Neural progenitor cell (in vitro differentiated cells): ENCODE results near the gene MINDY4. TPM values are rescaled to one million over a fixed set of nuclear protein-coding genes. Genes with fewer than 3 reads are reported as not detected.
A peak's percentile ranks its signal among the peaks of the same experiment; 100 is the strongest.

Experiments used
- DNase-seq: peaks from one replicate; pipeline ENCODE4 v3.0.0-alpha.2; 2016; ENCODE audit warnings: low spot score
- H2AFZ ChIP-seq: fragments of 200-600 bp; sonication (generic); replicated peaks from 2 replicates; pipeline ENCODE4 v1.6.1; 2016; ENCODE audit warnings: antibody characterized with exemption
- H3F3A ChIP-seq: fragments of 200-600 bp; sonication (generic); 2 replicates; pipeline ENCODE4 v1.6.1; 2016; ENCODE audit warnings: antibody characterized with exemption, low read depth
- H3K27ac ChIP-seq: fragments of 200-600 bp; sonication (generic); 2 replicates; pipeline ENCODE4 v1.5.1; 2016; ENCODE audit warnings: mild to moderate bottlenecking
- H3K27me3 ChIP-seq: fragments of 200-600 bp; sonication (generic); 2 replicates; pipeline ENCODE4 v1.6.1; 2016; ENCODE audit warnings: mild to moderate bottlenecking, moderate library complexity
- H3K36me3 ChIP-seq: fragments of 200-600 bp; sonication (generic); 2 replicates; pipeline ENCODE4 v1.5.1; 2016
- H3K4me1 ChIP-seq: fragments of 200-600 bp; sonication (generic); 2 replicates; pipeline ENCODE4 v1.6.1; 2016; ENCODE audit warnings: mixed run types
- H3K4me2 ChIP-seq: fragments of 200-600 bp; sonication (generic); 2 replicates; pipeline ENCODE4 v1.6.1; 2016
- H3K4me3 ChIP-seq: fragments of 200-600 bp; sonication (generic); 2 replicates; pipeline ENCODE4 v1.5.1; 2016
- H3K79me2 ChIP-seq: fragments of 200-600 bp; sonication (generic); 2 replicates; pipeline ENCODE4 v1.6.1; 2016; ENCODE audit warnings: low read depth
- H3K9ac ChIP-seq: fragments of 200-600 bp; sonication (generic); 2 replicates; pipeline ENCODE4 v1.6.1; 2016
- H3K9me3 ChIP-seq: fragments of 200-600 bp; sonication (generic); 2 replicates; pipeline ENCODE4 v1.5.1; 2016; ENCODE audit warnings: low read depth
- H4K20me1 ChIP-seq: fragments of 200-600 bp; sonication (generic); 2 replicates; pipeline ENCODE4 v1.6.1; 2016; ENCODE audit warnings: low read depth
- H3K27ac Mint-ChIP-seq: 3 replicates; pipeline ENCODE4 v1.8.0; 2021; ENCODE audit warnings: mixed read lengths
- H3K27me3 Mint-ChIP-seq: 2 replicates; pipeline ENCODE4 v1.8.0; 2022; ENCODE audit warnings: low read depth, mild to moderate bottlenecking, inconsistent platforms, moderate library complexity, mixed read lengths; ENCODE audit not compliant: insufficient read depth
- H3K36me3 Mint-ChIP-seq: 3 replicates; pipeline ENCODE4 v1.8.0; 2021; ENCODE audit warnings: mixed read lengths
- H3K4me1 Mint-ChIP-seq: 3 replicates; pipeline ENCODE4 v1.8.0; 2021; ENCODE audit warnings: mixed read lengths
- H3K4me3 Mint-ChIP-seq: 3 replicates; pipeline ENCODE4 v1.8.0; 2021; ENCODE audit warnings: mild to moderate bottlenecking, moderate library complexity, mixed read lengths
- H3K9me3 Mint-ChIP-seq: 3 replicates; pipeline ENCODE4 v1.8.0; 2020; ENCODE audit warnings: mixed read lengths
- EZH2 ChIP-seq: fragments of 200-600 bp; sonication (generic); IDR thresholded peaks from 2 replicates; pipeline ENCODE4 v1.6.1; 2017; ENCODE audit warnings: antibody characterized with exemption, mild to moderate bottlenecking, moderate library complexity
- EZH2phosphoT487 ChIP-seq: fragments of 200-600 bp; sonication (generic); IDR thresholded peaks from 2 replicates; pipeline ENCODE4 v1.6.1; 2017; ENCODE audit warnings: antibody characterized with exemption
- total RNA-seq: library from RNA; depleted of rRNA; stranded (reverse); fragments of >200 nt; gene quantifications from 2 replicates; pipeline ENCODE4 v1.2.3, GENCODE V29; 2015; ENCODE audit warnings: low replicate concordance
- TF ChIP-seq, protein P1 (sequence below): fragments of 200-600 bp; sonication (generic); IDR thresholded peaks from 2 replicates; pipeline ENCODE4 v1.5.1; 2017; ENCODE audit warnings: antibody characterized with exemption, mild to moderate bottlenecking

Gene MINDY4
- total RNA-seq, 1 donor from 2014 or later, result 5.9 TPM

- H3K36me3 Mint-ChIP-seq, result peaks cover 3% of the 10 kb centered on the region
- H3K27me3 Mint-ChIP-seq, result peaks cover 5% of the 10 kb centered on the region
- no peaks in the 10 kb centered on the region for H3K9me3 ChIP-seq
- H3K4me3 Mint-ChIP-seq, result no peak overlapping the region
- H3K27me3 ChIP-seq, result no peaks in the 10 kb centered on the region
- no peak overlapping the region for H3K27ac ChIP-seq
- H3F3A ChIP-seq, result no peaks in the 10 kb centered on the region
- no peak for DNase-seq
- no peak for TF ChIP-seq EZH2
- no peak overlapping the region for H3K4me2 ChIP-seq
- H3K9ac ChIP-seq, result no peak overlapping the region
- no peak overlapping the region for H2AFZ ChIP-seq
- H3K27ac Mint-ChIP-seq, result no peak overlapping the region
- H3K9me3 Mint-ChIP-seq, result no peaks in the 10 kb centered on the region
- H3K79me2 ChIP-seq, result no peaks in the 10 kb centered on the region
- H3K36me3 ChIP-seq, result no peaks in the 10 kb centered on the region
- H3K4me3 ChIP-seq, result no peak overlapping the region
- peaks cover 17% of the 10 kb centered on the region for H3K4me1 ChIP-seq
- H3K4me1 Mint-ChIP-seq, result peaks cover 24% of the 10 kb centered on the region
- no peaks in the 10 kb centered on the region for H4K20me1 ChIP-seq
These were observed 90.4 kb downstream of the MINDY4 start for GRCh38 chr7:30861612-30862011.

DNA sequence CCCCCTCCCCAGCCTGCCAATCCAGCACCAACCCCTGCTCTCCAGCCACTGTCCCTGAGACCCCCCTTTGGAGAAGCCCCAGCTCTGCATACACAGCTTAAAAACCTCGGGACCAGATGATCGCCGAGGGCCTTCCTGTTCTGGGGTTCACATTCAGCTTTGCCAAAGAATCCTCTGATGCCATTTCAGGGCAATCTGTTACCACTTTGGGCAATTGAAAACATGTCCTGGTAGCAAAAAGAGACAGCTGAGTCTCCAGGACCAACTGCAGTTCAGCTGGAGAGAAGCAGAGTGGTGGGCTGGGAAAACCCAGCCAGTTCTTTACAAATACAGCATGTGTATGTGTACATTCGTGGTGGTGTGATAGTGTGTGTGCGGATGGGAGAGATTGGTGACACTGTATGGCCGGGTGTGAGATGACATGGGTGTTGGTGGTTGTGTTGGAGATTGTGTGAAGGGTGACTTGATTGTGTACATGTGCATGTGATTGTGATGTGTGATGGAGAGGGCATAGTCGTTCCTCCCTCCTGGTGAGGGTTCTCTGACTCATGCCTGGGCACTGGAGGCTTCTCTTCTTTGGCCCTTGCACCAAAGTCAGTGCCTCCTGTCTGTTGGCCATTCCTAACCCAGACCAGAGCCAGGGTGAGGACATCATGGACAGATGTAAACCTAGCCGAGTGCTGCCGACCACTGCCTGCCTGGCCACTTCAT lies 91.9 kb downstream of the MINDY4 start:
- Mint-ChIP-seq H3K9me3 (no peaks in the 10 kb centered on the region), H3K4me3 (no peak overlapping the region), H3K27me3 (peaks cover 5% of the 10 kb centered on the region), H3K4me1 (peaks cover 27% of the 10 kb centered on the region), H3K36me3 (peaks cover 3% of the 10 kb centered on the region), H3K27ac (no peak overlapping the region)
- Histone ChIP-seq H4K20me1 (no peaks in the 10 kb centered on the region), H3K4me1 (peaks cover 17% of the 10 kb centered on the region), H3K79me2 (no peaks in the 10 kb centered on the region), H3K4me3 (no peak overlapping the region), H3K27ac (no peak overlapping the region), H3K27me3 (no peaks in the 10 kb centered on the region), H3F3A (no peaks in the 10 kb centered on the region), H3K4me2 (no peak overlapping the region), H3K36me3 (no peaks in the 10 kb centered on the region), H3K9ac (no peak overlapping the region), H2AFZ (no peak overlapping the region), H3K9me3 (no peaks in the 10 kb centered on the region)
- TF ChIP-seq EZH2phosphoT487, result no peak
- DNase-seq, result no peak

DNA sequence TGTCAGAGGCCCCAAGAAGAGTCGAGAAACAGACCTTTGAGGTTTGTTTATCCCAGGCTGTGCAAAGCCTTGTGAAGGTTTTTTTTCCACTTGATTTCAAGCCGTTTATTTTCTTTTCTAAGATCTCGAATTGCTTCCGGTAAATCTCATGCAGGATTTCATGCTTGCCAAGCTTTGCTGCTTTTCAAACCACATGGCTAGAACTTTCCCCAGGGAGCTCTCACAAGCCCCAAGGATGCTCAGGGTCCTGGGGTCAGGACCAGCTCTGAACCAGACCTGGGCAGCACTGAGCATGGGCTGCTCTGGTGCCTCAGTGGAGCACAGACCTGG lies 92.5 kb downstream of the MINDY4 start:
- H3K27ac Mint-ChIP-seq, result peak overlapping the region; percentile 25
- Histone ChIP-seq H3K36me3 (no peaks in the 10 kb centered on the region), H3K9me3 (no peaks in the 10 kb centered on the region), H3K4me2 (no peak overlapping the region), H3K27ac (no peak overlapping the region), H3F3A (no peaks in the 10 kb centered on the region), H3K4me3 (no peak overlapping the region), H3K9ac (no peak overlapping the region), H3K79me2 (no peaks in the 10 kb centered on the region), H3K4me1 (peaks cover 17% of the 10 kb centered on the region), H4K20me1 (no peaks in the 10 kb centered on the region), H3K27me3 (no peaks in the 10 kb centered on the region), H2AFZ (no peak overlapping the region)
- no peaks in the 10 kb centered on the region for H3K9me3 Mint-ChIP-seq
- H3K4me3 Mint-ChIP-seq, result no peak overlapping the region
- no peak for DNase-seq
- H3K36me3 Mint-ChIP-seq, result peaks cover 3% of the 10 kb centered on the region
- TF ChIP-seq EZH2 (no peak), EZH2phosphoT487 (no peak)
- H3K4me1 Mint-ChIP-seq, result peaks cover 27% of the 10 kb centered on the region
- H3K27me3 Mint-ChIP-seq, result peaks cover 5% of the 10 kb centered on the region

DNA sequence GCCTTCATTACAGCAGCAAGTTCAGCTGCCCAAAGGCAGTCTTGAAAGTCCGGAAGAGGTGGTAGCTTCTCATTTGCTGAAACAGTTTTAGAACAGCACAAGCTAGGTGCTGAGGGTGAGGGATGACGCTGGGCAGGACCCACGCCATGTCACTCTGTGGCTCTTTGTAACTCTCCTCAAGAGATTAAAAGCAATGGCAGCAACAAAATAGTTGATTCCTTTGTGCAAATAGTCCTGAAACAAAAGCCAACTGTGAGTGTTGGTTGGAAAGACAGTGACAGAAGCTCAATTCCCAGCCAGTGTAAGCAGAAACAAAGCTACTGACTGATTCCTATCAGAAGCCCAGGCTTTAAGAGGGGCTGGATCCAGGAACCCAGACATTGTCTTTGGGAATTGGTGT lies 92.9 kb downstream of the MINDY4 start:
- Histone ChIP-seq H3K4me3 (no peak overlapping the region), H3K36me3 (no peaks in the 10 kb centered on the region), H3K9ac (no peak overlapping the region), H3K79me2 (no peaks in the 10 kb centered on the region), H3K4me1 (peaks cover 17% of the 10 kb centered on the region), H3K27ac (peak overlapping the region; percentile 38), H3K27me3 (no peaks in the 10 kb centered on the region), H2AFZ (no peak overlapping the region), H3F3A (no peaks in the 10 kb centered on the region), H3K9me3 (no peaks in the 10 kb centered on the region), H3K4me2 (peak overlapping the region; percentile 27), H4K20me1 (no peaks in the 10 kb centered on the region)
- Mint-ChIP-seq H3K36me3 (peaks cover 3% of the 10 kb centered on the region), H3K27ac (peak overlapping the region; percentile 25), H3K27me3 (peaks cover 5% of the 10 kb centered on the region), H3K9me3 (no peaks in the 10 kb centered on the region), H3K4me1 (peaks cover 27% of the 10 kb centered on the region), H3K4me3 (no peak overlapping the region)
- TF ChIP-seq EZH2phosphoT487, result no peak
- TF ChIP-seq, protein P1, sequence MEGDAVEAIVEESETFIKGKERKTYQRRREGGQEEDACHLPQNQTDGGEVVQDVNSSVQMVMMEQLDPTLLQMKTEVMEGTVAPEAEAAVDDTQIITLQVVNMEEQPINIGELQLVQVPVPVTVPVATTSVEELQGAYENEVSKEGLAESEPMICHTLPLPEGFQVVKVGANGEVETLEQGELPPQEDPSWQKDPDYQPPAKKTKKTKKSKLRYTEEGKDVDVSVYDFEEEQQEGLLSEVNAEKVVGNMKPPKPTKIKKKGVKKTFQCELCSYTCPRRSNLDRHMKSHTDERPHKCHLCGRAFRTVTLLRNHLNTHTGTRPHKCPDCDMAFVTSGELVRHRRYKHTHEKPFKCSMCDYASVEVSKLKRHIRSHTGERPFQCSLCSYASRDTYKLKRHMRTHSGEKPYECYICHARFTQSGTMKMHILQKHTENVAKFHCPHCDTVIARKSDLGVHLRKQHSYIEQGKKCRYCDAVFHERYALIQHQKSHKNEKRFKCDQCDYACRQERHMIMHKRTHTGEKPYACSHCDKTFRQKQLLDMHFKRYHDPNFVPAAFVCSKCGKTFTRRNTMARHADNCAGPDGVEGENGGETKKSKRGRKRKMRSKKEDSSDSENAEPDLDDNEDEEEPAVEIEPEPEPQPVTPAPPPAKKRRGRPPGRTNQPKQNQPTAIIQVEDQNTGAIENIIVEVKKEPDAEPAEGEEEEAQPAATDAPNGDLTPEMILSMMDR, result no peak
- no peak for TF ChIP-seq EZH2
- DNase-seq, result peak; percentile 25

- Mint-ChIP-seq H3K4me1 (peaks cover 24% of the 10 kb centered on the region), H3K9me3 (no peaks in the 10 kb centered on the region)
These were observed 93.9 kb downstream of the MINDY4 start for GRCh38 chr7:30865076-30865475.

More at GRCh38 chr7:30865076-30865475, 93.9 kb downstream of the MINDY4 start:
- Mint-ChIP-seq H3K27me3 (peaks cover 7% of the 10 kb centered on the region), H3K36me3 (no peaks in the 10 kb centered on the region), H3K27ac (peak overlapping the region; percentile 29), H3K4me3 (no peak overlapping the region)
- H3K27me3 ChIP-seq, result no peaks in the 10 kb centered on the region
- H3K27ac ChIP-seq, result no peak overlapping the region
- no peak overlapping the region for H3K9ac ChIP-seq
- no peaks in the 10 kb centered on the region for H3F3A ChIP-seq
- H3K79me2 ChIP-seq, result no peaks in the 10 kb centered on the region
- no peak overlapping the region for H3K4me3 ChIP-seq
- no peaks in the 10 kb centered on the region for H3K36me3 ChIP-seq
- TF ChIP-seq EZH2 (no peak), EZH2phosphoT487 (no peak)
- TF ChIP-seq, protein P1, result no peak
- no peaks in the 10 kb centered on the region for H4K20me1 ChIP-seq
- H2AFZ ChIP-seq, result no peak overlapping the region
- H3K9me3 ChIP-seq, result no peaks in the 10 kb centered on the region
- peaks cover 12% of the 10 kb centered on the region for H3K4me1 ChIP-seq
- DNase-seq, result no peak
- H3K4me2 ChIP-seq, result no peak overlapping the region
